ENCODE results near the gene PUSL1. TPM values are rescaled to one million over a fixed set of nuclear protein-coding genes. Genes with fewer than 3 reads are reported as not detected.

PUSL1 gene
- total and polyA plus RNA-seq, 2 of the 13 experiments (the other 11 are each of a cell fraction or from before 2014, with no cell fraction given): 8.3 to 22.2 TPM

GRCh38 chr1:1324524-1325287, 16.3 kb downstream of the PUSL1 start, which contains the start of the genes CPTP and INTS11 (continued):
- TF ChIP-seq E2F2 (CRISPR knock-in tag; IDR thresholded peaks at IDR 0.05; ENCODE audit: borderline replicate concordance) (peak; percentile 32; the same call in 1 of the 2 replicates), HHEX (CRISPR knock-in tag; IDR thresholded peaks at IDR 0.05) (no peak), CHD2 (IDR thresholded peaks at IDR 0.05; ENCODE audit: low read depth, low read length) (no peak), ZNF329 (CRISPR knock-in tag; IDR thresholded peaks at IDR 0.05; ENCODE audit: low read depth) (peak; percentile 73; the same call in 1 of the 2 replicates), ZNF143 (CRISPR knock-in tag; IDR thresholded peaks at IDR 0.05) (peak; percentile 30; the same call in 1 of the 2 replicates), ZNF496 (CRISPR knock-in tag; IDR thresholded peaks at IDR 0.05; ENCODE audit: insufficient replicate concordance) (no peak), ZNF776 (CRISPR knock-in tag; IDR thresholded peaks at IDR 0.05) (no peak; the same call in 1 of the 2 replicates), ZNF839 (CRISPR knock-in tag; IDR thresholded peaks at IDR 0.05; ENCODE audit: borderline replicate concordance) (no peak), ZBTB46 (CRISPR knock-in tag; IDR thresholded peaks at IDR 0.05; ENCODE audit: borderline replicate concordance) (no peak), ZNF317 (CRISPR knock-in tag; IDR thresholded peaks at IDR 0.05) (peak; percentile 63), SALL1 (CRISPR knock-in tag; IDR thresholded peaks at IDR 0.05) (peak; percentile 55; the same call in 1 of the 2 replicates), USF2 (IDR thresholded peaks at IDR 0.05; ENCODE audit: low read depth, low read length) (no peak), USF2 (CRISPR knock-in tag; IDR thresholded peaks at IDR 0.05; ENCODE audit: borderline replicate concordance) (peak; percentile 41; the same call in 1 of the 2 replicates), E2F1 (CRISPR knock-in tag; IDR thresholded peaks at IDR 0.05) (no peak), PHF5A (CRISPR knock-in tag; IDR thresholded peaks at IDR 0.05; ENCODE audit: low read depth, unreplicated experiment) (no peak), ZNF276 (CRISPR knock-in tag; IDR thresholded peaks at IDR 0.05; ENCODE audit: low read depth) (no peak), HIVEP1 (CRISPR knock-in tag; IDR thresholded peaks at IDR 0.05) (peak; percentile 82; the same call in 1 of the 2 replicates), TCF7L2 (IDR thresholded peaks at IDR 0.05; ENCODE audit: low read depth, low read length) (no peak), NFYB (CRISPR knock-in tag; IDR thresholded peaks at IDR 0.05) (peak; percentile 83), MAZ (IDR thresholded peaks at IDR 0.05; ENCODE audit: borderline replicate concordance, low read depth, low read length) (no peak; the same call in 1 of the 2 replicates), MAZ (CRISPR knock-in tag; IDR thresholded peaks at IDR 0.05; ENCODE audit: low read depth) (peak; percentile 75), ZNF274 (CRISPR knock-in tag; IDR thresholded peaks at IDR 0.05) (no peak; the same call in 1 of the 2 replicates)

Data from HepG2 (cell line).